OCI-LY3 (cell line): ENCODE measurements around the gene EPHA8.

Experiments used
- CTCF ChIP-seq: fragments of 200-600, 300-600 bp; sonication (generic); IDR thresholded peaks from 2 replicates; pipeline ENCODE4 v1.5.1; 2014; ENCODE audit warnings: antibody characterized with exemption, low read length, low read depth
- EZH2phosphoT487 ChIP-seq: fragments of 200-600 bp; shearing (Covaris generic); IDR thresholded peaks from 2 replicates; pipeline ENCODE4 v1.6.1; 2018; ENCODE audit warnings: antibody characterized with exemption, mixed run types, low read depth

GRCh38 chr1:22595108-22595507, 31.8 kb downstream of the EPHA8 start:
- TF ChIP-seq CTCF (no peak), EZH2phosphoT487 (no peak)
